Caco-2 (cell line): ENCODE results near the gene FAM180A. TPM values are rescaled to one million over a fixed set of nuclear protein-coding genes. Genes with fewer than 3 reads are reported as not detected.

Experiments used
- BruUV-seq: library from RNA; stranded (reverse); fragments of 400-500 nt; replicated peaks from 2 replicates; lab custom pipeline; 2021; lab: Mats Ljungman, UMichigan
- CTCF ChIA-PET: fragments of 300-600 bp; sonication (Branson Sonifier 250); formaldehyde crosslinking; loops from one replicate; lab custom pipeline; 2022; ENCODE audit warnings: antibody characterized with exemption; lab: Charles Lee
- POLR2A ChIA-PET: fragments of 300-600 bp; sonication (Branson Sonifier 250); formaldehyde crosslinking; loops from one replicate; lab custom pipeline; 2022; ENCODE audit warnings: antibody characterized with exemption; lab: Charles Lee
- DNase-seq, 2 experiments: peaks; one replicate each; pipeline versions ENCODE4 v3.0.0 to v3.0.0-alpha.2; 2020 to 2022
- H3K27me3 ChIP-seq: replicated peaks from 2 replicates; pipeline ENCODE4 v1.6.0; 2011; ENCODE audit warnings: low read length; ENCODE audit not compliant: control insufficient read depth, insufficient read depth
- H3K36me3 ChIP-seq: 2 replicates; pipeline ENCODE4 v1.5.1; 2011; ENCODE audit warnings: low read length; ENCODE audit not compliant: control insufficient read depth, insufficient read depth
- H3K4me1 ChIP-seq: fragments of 250-450 bp; sonication (Bioruptor Pico); 2 replicates; pipeline ENCODE4 v1.5.1; 2020; ENCODE audit warnings: mild to moderate bottlenecking
- H3K4me3 ChIP-seq: 2 replicates; pipeline ENCODE4 v1.5.1; 2011; ENCODE audit warnings: low read depth, mild to moderate bottlenecking, control low read depth, low read length
- H3K9me3 ChIP-seq: fragments of 250-450 bp; sonication (Bioruptor Pico); 2 replicates; pipeline ENCODE4 v1.5.1; 2020; ENCODE audit warnings: mild to moderate bottlenecking, moderate library complexity
- H3K27ac Mint-ChIP-seq: one replicate; pipeline ENCODE4 v1.8.0; 2022; ENCODE audit warnings: mixed read lengths; ENCODE audit not compliant: unreplicated experiment
- H3K27me3 Mint-ChIP-seq: one replicate; pipeline ENCODE4 v1.8.0; 2022; ENCODE audit warnings: mixed read lengths; ENCODE audit not compliant: insufficient read depth, unreplicated experiment
- H3K36me3 Mint-ChIP-seq: one replicate; pipeline ENCODE4 v1.8.0; 2022; ENCODE audit warnings: mild to moderate bottlenecking, mixed read lengths; ENCODE audit not compliant: insufficient read depth, unreplicated experiment
- H3K4me1 Mint-ChIP-seq: one replicate; pipeline ENCODE4 v1.8.0; 2022; ENCODE audit warnings: low read depth, mixed read lengths; ENCODE audit not compliant: unreplicated experiment
- H3K4me3 Mint-ChIP-seq: one replicate; pipeline ENCODE4 v1.8.0; 2022; ENCODE audit warnings: mild to moderate bottlenecking, moderate library complexity, mixed read lengths; ENCODE audit not compliant: unreplicated experiment
- H3K9me3 Mint-ChIP-seq: one replicate; pipeline ENCODE4 v1.8.0; 2022; ENCODE audit warnings: mixed read lengths; ENCODE audit not compliant: unreplicated experiment
- intact Hi-C: fragments of 100-400 bp; cut with micrococcal nuclease; formaldehyde crosslinking; loops from one replicate; pipeline ENCODE4 v1.10.0; 2022; ENCODE audit not compliant: unreplicated experiment
- total RNA-seq: library from RNA; stranded (reverse); gene quantifications from 2 replicates; pipeline ENCODE4 v1.2.3, GENCODE V29; 2022
- TF ChIP-seq, protein P1 (sequence below), 2 experiments: fragments of 200-600 bp in 1 of 2; IDR thresholded peaks; 1 replicate in 1 of 2; 2 replicates in 1 of 2; pipeline versions ENCODE4 v1.5.1 to v1.8.0; 2011 to 2022; ENCODE audit warnings: antibody characterized with exemption in 1 of 2, control low read depth in 1 of 2, inconsistent platforms in 1 of 2, low read depth in 1 of 2, low read length in 1 of 2, mild to moderate bottlenecking in 1 of 2, moderate library complexity in 1 of 2; ENCODE audit not compliant: insufficient read depth in 1 of 2, severe bottlenecking in 1 of 2, unreplicated experiment in 1 of 2

The FAM180A gene
- total RNA-seq, 1 experiment from 2014 or later: not detected

DNA sequence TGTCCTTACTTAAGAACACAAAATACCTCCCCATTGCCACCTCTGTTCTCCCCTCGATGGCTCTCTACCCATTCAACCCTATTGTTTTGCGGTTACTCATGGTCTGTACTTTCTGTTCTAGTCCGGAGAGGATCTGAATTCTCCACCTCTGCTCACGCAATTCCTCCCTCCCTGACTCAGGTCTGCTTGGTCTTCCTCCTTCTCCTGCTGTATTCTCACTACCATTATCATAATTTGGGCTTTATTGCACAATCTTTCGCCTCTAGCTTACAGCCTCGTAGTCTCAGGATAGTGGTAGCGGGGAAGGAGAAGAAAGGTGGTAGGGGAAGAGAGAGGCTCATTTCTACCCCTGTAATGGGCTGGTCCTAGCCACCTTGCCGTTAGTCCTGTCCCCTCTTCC, 35.4 kb upstream of the FAM180A start:
- BruUV-seq: no TSS peak
- Histone ChIP-seq H3K27me3 (no peaks in the 10 kb centered on the region; the same call in 1 of the 2 replicates), H3K9me3 (0 out of 2 replicates have a peak, but pooled peaks cover under 1% of the 10 kb centered on the region), H3K4me1 (no peaks in the 10 kb centered on the region), H3K36me3 (no peaks in the 10 kb centered on the region), H3K4me3 (no peak overlapping the region)
- ChIA-PET POLR2A (no interaction called here), CTCF (no interaction called here)
- no peaks in the 10 kb centered on the region for H3K9me3 Mint-ChIP-seq
- intact Hi-C loops: no loop called here
- H3K4me3 Mint-ChIP-seq: no peak overlapping the region
- DNase-seq: no peak
- TF ChIP-seq, protein P1, sequence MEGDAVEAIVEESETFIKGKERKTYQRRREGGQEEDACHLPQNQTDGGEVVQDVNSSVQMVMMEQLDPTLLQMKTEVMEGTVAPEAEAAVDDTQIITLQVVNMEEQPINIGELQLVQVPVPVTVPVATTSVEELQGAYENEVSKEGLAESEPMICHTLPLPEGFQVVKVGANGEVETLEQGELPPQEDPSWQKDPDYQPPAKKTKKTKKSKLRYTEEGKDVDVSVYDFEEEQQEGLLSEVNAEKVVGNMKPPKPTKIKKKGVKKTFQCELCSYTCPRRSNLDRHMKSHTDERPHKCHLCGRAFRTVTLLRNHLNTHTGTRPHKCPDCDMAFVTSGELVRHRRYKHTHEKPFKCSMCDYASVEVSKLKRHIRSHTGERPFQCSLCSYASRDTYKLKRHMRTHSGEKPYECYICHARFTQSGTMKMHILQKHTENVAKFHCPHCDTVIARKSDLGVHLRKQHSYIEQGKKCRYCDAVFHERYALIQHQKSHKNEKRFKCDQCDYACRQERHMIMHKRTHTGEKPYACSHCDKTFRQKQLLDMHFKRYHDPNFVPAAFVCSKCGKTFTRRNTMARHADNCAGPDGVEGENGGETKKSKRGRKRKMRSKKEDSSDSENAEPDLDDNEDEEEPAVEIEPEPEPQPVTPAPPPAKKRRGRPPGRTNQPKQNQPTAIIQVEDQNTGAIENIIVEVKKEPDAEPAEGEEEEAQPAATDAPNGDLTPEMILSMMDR (IDR thresholded peaks at IDR 0.05; ENCODE audit: insufficient read depth in 1 of 2, low read depth in 1 of 2, low read length in 1 of 2, severe bottlenecking in 1 of 2, unreplicated experiment in 1 of 2): no peak
- no peaks in the 10 kb centered on the region for H3K36me3 Mint-ChIP-seq
- no peak overlapping the region for H3K27ac Mint-ChIP-seq
- no peaks in the 10 kb centered on the region for H3K4me1 Mint-ChIP-seq
- H3K27me3 Mint-ChIP-seq: peaks cover 17% of the 10 kb centered on the region

DNA sequence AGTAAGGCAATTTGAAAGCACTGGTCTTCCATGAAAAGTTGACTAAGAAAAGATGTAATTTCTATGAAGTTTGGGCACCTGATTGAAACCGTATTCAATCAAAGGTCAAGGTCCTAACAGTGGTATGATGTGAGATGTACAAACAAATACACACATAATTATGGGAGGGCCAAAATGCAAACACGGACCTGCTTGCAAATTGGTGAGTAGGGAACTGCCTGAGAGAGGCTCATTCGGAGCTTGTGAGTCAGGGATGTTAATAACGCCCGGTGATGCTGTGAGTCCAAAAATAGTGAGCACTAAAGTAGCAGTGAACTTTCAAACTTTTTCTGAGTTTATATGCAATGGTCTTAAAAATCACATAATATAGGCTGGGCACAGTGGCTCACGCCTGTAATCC, 34.2 kb upstream of the FAM180A start:
- no TSS peak for BruUV-seq
- H3K4me1 Mint-ChIP-seq: no peaks in the 10 kb centered on the region
- peaks cover 9% of the 10 kb centered on the region for H3K9me3 ChIP-seq
- DNase-seq: no peak
- H3K4me3 Mint-ChIP-seq: no peak overlapping the region
- ChIA-PET CTCF (no interaction called here), POLR2A (interaction anchor here (0.6 kb wide), 1 partner anchor 435 kb away, joined by 5 read pairs; no protein-coding TSS in a partner anchor)
- peaks cover 22% of the 10 kb centered on the region for H3K27me3 Mint-ChIP-seq
- no peaks in the 10 kb centered on the region; the same call in 1 of the 2 replicates for H3K27me3 ChIP-seq
- H3K36me3 ChIP-seq: no peaks in the 10 kb centered on the region
- no peak overlapping the region for H3K27ac Mint-ChIP-seq
- no peak overlapping the region for H3K4me3 ChIP-seq
- intact Hi-C loops: no loop called here
- H3K4me1 ChIP-seq: no peaks in the 10 kb centered on the region
- H3K9me3 Mint-ChIP-seq: peaks cover 11% of the 10 kb centered on the region
- no peaks in the 10 kb centered on the region for H3K36me3 Mint-ChIP-seq
- TF ChIP-seq, protein P1 (IDR thresholded peaks at IDR 0.05; ENCODE audit: insufficient read depth in 1 of 2, low read depth in 1 of 2, low read length in 1 of 2, severe bottlenecking in 1 of 2, unreplicated experiment in 1 of 2): no peak

DNA sequence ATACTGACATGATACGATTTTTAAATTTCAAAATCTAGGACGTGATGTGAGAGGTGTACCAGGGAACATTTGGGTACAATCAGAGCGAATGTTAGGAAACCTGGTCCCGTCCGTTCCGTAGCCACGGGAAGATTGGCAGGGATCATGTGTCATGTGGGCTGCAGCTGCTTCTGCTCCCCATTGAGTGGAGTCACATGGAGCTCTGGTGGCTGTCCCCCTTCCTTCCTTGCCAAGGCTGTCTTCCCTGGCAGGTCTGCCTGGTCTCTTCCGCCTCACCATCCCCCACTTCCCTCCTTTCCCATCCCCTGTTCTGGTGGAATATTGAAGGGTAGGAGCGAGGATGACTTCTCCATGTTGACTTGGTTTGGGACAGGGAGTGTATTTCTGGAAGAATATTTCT, 33.8 kb upstream of the FAM180A start:
- Mint-ChIP-seq H3K4me3 (no peak overlapping the region), H3K27me3 (peaks cover 22% of the 10 kb centered on the region), H3K9me3 (peaks cover 15% of the 10 kb centered on the region), H3K36me3 (no peaks in the 10 kb centered on the region), H3K27ac (no peak overlapping the region), H3K4me1 (no peaks in the 10 kb centered on the region)
- no peaks in the 10 kb centered on the region for H3K4me1 ChIP-seq
- DNase-seq: no peak
- H3K4me3 ChIP-seq: no peak overlapping the region
- H3K9me3 ChIP-seq: peaks cover 13% of the 10 kb centered on the region
- H3K27me3 ChIP-seq: no peaks in the 10 kb centered on the region; the same call in 1 of the 2 replicates
- POLR2A ChIA-PET: no interaction called here
- intact Hi-C loops: no loop called here
- TF ChIP-seq, protein P1 (IDR thresholded peaks at IDR 0.05; ENCODE audit: insufficient read depth in 1 of 2, low read depth in 1 of 2, low read length in 1 of 2, severe bottlenecking in 1 of 2, unreplicated experiment in 1 of 2): no peak
- CTCF ChIA-PET: no interaction called here
- no TSS peak for BruUV-seq
- H3K36me3 ChIP-seq: no peaks in the 10 kb centered on the region
